Renal pelvis (tissue), 4 donors: ENCODE results near the gene KRT9. TPM values are rescaled to one million over a fixed set of nuclear protein-coding genes. Genes with fewer than 3 reads are reported as not detected.
"Not testable (repeated sequence)": the region's sequence is repeated elsewhere in the genome, so short reads cannot be mapped to it uniquely, and the experiment has no call there.

Experiments
- DNase-seq: peaks from one replicate; pipeline ENCODE4 v3.0.0-alpha.2; 2013
- polyA plus RNA-seq, 3 donors: library from polyadenylated mRNA; unstranded; fragments of 120-200 nt; gene quantifications; one replicate each; pipeline ENCODE4 v1.2.1, GENCODE V29; 2013; ENCODE audit not compliant: insufficient read length in 3 of 3

Gene KRT9
- polyA plus RNA-seq, 3 donors = not detected

- DNase-seq = no peak
These were observed 25.0 kb downstream of the KRT9 start for GRCh38 chr17:41546819-41547218.

GRCh38 chr17:41545829-41546410, 25.9 kb downstream of the KRT9 start:
- no peak for DNase-seq

GRCh38 chr17:41544935-41545334, 26.9 kb downstream of the KRT9 start:
- DNase-seq = no peak

GRCh38 chr17:41544491-41544892, 27.4 kb downstream of the KRT9 start:
- DNase-seq = peak; percentile 62

GRCh38 chr17:41542786-41543185, 29.1 kb downstream of the KRT9 start:
- not testable (repeated sequence) for DNase-seq

GRCh38 chr17:41542357-41542756, 29.5 kb downstream of the KRT9 start:
- DNase-seq = no peak

GRCh38 chr17:41540921-41541625, 30.8 kb downstream of the KRT9 start:
- DNase-seq = no peak

GRCh38 chr17:41539979-41540701, 31.7 kb downstream of the KRT9 start:
- no peak for DNase-seq

- no peak for DNase-seq
These were observed 32.8 kb downstream of the KRT9 start for GRCh38 chr17:41539071-41539492.

GRCh38 chr17:41538565-41538991, 33.3 kb downstream of the KRT9 start:
- no peak for DNase-seq

- no peak for DNase-seq
These were observed 33.9 kb downstream of the KRT9 start for GRCh38 chr17:41537990-41538389.

GRCh38 chr17:41537614-41537954, 34.3 kb downstream of the KRT9 start:
- no peak for DNase-seq

GRCh38 chr17:41536741-41537613, 34.9 kb downstream of the KRT9 start:
- DNase-seq = no peak

- peak; percentile 21 for DNase-seq
These were observed 35.9 kb downstream of the KRT9 start for GRCh38 chr17:41535764-41536481.

GRCh38 chr17:41534899-41535546, 36.8 kb downstream of the KRT9 start:
- DNase-seq = no peak

- DNase-seq = no peak
These were observed 38.2 kb downstream of the KRT9 start for GRCh38 chr17:41533613-41534012.

- no peak for DNase-seq
These were observed 38.8 kb downstream of the KRT9 start for GRCh38 chr17:41532947-41533570.

GRCh38 chr17:41531993-41532392, 39.9 kb downstream of the KRT9 start:
- no peak for DNase-seq

- no peak for DNase-seq
These were observed 41.5 kb downstream of the KRT9 start for GRCh38 chr17:41530062-41531048.
